GM12864 (cell line): ENCODE measurements around the gene CRELD1.

Source experiments
- DNase-seq: peaks from one replicate; pipeline ENCODE4 v3.0.0-alpha.2; 2011; ENCODE audit warnings: low read depth
- H3K4me3 ChIP-seq: 2 replicates; pipeline ENCODE4 v1.5.1; 2011; ENCODE audit warnings: mild to moderate bottlenecking, low read depth, low read length, control low read depth
- TF ChIP-seq, protein P1 (sequence below): IDR thresholded peaks from 2 replicates; pipeline ENCODE4 v1.5.1; 2011; ENCODE audit warnings: low read depth, mild to moderate bottlenecking, moderate library complexity, low read length, control low read depth, inconsistent platforms; ENCODE audit errors: missing control alignments

CRELD1 gene

GRCh38 chr3:9944271-9944670, 10.6 kb downstream of the CRELD1 start:
- DNase-seq: no peak
- TF ChIP-seq, protein P1, sequence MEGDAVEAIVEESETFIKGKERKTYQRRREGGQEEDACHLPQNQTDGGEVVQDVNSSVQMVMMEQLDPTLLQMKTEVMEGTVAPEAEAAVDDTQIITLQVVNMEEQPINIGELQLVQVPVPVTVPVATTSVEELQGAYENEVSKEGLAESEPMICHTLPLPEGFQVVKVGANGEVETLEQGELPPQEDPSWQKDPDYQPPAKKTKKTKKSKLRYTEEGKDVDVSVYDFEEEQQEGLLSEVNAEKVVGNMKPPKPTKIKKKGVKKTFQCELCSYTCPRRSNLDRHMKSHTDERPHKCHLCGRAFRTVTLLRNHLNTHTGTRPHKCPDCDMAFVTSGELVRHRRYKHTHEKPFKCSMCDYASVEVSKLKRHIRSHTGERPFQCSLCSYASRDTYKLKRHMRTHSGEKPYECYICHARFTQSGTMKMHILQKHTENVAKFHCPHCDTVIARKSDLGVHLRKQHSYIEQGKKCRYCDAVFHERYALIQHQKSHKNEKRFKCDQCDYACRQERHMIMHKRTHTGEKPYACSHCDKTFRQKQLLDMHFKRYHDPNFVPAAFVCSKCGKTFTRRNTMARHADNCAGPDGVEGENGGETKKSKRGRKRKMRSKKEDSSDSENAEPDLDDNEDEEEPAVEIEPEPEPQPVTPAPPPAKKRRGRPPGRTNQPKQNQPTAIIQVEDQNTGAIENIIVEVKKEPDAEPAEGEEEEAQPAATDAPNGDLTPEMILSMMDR: no peak
- H3K4me3 ChIP-seq: no peak overlapping the region

DNA sequence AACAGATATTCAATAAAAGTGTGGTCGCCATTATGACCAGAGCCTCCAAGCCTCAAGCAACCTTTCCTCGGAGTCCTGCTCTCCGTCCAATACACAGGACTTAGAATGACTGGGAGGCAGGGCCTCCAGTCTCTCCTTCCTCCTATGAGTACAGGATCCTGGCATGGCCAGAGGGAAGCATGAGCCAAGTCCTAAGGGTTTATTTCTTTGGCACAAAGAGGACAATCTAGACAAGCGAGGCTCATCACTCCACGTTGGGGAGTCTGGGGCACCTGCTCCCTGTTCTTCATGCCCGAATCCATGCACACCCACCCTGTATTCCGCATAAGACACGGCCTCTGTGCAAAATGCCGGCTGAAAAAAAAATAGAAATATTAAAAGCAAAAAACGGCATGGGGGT, 11.7 kb downstream of the CRELD1 start:
- DNase-seq: no peak
- no peak overlapping the region for H3K4me3 ChIP-seq
- TF ChIP-seq, protein P1: no peak

DNA sequence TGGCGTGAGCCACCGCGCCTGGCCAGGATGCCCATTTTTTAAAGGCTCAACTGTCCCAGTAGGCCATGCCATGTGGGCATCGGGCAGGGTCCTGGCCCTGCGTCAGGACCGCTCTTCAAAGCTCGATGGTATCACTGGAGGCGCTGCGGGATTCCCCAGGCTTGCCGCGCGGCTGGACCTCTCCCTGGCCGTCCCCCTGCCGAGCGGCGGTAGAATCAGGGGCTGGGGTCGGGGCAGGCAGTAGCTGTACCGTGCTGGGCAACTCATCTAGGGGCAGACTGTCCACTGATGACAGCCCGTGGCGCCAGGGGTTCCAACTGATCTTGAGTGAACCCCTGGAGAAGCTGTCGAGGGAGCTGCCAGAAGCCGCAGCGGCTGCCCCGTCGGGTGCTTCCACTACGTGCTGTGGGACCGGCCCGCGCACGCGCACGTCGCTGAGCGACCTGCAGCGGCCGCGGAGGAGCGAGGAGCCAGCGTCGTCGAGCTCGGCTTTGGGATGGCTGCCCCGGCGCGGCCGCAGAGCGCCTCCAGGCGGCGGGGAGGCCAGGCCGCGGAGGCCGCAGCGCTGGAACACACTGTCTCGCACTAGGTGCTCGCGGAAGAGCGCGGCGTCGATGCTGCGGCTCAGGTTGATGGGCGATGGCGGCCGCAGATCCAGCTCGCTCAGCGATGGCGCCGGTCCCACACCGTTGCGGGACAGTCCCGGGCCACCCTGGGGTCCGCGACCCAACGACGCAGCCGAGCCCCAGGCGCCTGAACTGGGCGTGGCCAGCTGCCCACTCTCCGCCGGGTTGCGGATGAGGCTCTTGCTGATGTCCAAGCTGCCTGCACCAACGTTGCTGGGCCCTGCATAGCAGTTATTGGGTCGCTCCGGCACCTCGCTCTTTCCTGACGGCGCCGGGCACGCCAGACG, 12.7 kb downstream of the CRELD1 start:
- DNase-seq: no peak
- TF ChIP-seq, protein P1: no peak
- no peak overlapping the region for H3K4me3 ChIP-seq

GRCh38 chr3:9947025-9947995, 13.7 kb downstream of the CRELD1 start:
- TF ChIP-seq, protein P1: no peak
- DNase-seq: no peak
- H3K4me3 ChIP-seq: no peak overlapping the region

DNA sequence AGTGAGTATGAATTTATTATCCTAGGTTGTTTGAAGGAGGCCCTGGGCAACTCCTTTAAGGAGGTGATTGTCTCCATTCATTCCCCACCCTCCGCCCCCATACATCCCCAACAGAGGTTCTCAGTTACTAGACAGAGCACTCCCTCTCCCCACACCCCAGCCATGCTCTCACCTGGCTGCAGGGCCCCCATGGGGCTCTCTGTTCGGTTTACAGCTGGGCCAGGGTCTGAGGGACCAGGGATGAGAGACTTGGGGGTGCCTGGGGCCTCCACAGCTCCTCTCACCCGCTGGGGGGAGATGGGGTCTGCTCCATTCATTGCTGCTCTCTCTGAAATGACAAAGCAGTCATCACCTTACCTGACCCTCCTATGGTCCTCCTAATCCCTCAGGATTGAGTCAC, 15.0 kb downstream of the CRELD1 start:
- TF ChIP-seq, protein P1: no peak
- no peak overlapping the region for H3K4me3 ChIP-seq
- DNase-seq: no peak

DNA sequence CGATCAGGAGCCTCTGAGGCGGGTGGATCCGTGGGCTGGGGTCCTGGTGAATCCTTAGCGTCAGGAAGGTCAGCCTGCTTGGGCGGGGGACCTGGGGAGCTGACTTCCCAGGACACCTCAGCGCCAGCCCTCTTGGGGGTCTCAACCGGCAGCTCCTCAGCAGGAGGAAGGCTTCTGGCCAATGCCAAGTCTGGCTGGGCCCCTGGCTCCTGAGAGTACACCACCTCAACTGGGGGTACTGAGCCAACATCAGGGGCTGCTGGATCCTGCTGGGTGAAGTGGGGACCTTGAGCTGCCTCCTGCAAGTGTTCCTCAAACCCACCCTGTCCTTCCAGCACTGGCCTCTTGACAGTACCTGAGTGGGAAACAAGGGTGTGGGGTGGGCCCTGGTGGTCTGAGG, 15.5 kb downstream of the CRELD1 start:
- no peak for DNase-seq
- TF ChIP-seq, protein P1: no peak
- no peak overlapping the region for H3K4me3 ChIP-seq
